ENCODE results near the gene PFKFB2.
A peak's percentile ranks its signal among the peaks of the same experiment; 100 is the strongest.

The PFKFB2 gene

GRCh38 chr1:207021876-207022596 is 31.0 kb upstream of the PFKFB2 start:
- DNase-seq (ENCODE audit: low read depth in 2 of 2): no peak

- DNase-seq (ENCODE audit: low read depth in 2 of 2): no peak
Observed at GRCh38 chr1:207022996-207023679, 29.9 kb upstream of the PFKFB2 start.

DNA sequence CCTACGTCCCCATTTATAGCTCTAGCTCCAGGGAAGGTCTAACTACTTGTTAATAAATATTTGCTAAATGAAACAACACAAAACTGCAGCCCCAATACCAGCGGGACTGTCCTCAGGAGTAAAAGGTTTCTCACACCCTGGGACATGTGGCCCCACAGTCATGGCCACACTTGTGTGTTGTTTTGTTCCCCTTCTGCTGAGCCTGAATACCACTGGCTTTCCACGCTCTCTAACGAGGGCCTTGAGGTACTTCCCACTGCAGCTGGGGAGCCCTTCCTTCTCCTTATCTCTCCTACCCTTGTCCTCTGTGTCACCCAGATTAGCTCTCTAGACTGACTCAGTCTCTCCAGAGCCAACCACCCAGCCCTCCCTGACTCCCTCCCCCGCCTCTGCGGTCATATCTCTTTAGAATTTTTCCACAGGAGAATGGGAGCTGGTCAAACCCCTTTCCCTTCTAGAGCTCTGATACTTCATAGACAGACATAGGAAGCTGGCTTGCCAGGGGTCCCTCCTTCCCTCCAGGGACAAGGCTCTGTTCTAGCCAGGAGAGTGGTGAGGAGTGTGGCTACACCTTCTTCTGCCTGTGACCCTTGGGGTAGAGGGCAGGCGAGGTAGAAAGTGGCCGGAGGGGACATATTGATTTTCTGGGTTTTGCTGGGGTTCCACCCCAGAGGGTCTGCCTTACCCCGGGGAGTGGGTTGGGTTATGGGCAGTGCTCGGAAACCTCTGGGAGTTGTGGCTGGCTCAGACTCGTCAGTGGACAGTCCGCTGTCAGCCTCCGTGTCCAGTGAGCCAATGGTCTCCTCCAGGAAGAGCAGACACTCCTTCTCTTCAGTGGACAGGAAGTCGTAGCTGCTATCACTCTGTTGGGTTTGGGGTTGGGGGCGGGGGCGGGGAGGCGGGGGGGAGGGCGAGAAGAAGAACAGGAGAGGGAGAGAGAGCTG is 28.6 kb upstream of the PFKFB2 start:
- peak in 1 of 2 donors; percentile 7 for DNase-seq (ENCODE audit: low read depth in 2 of 2)

GRCh38 chr1:207025146-207025880 is 27.8 kb upstream of the PFKFB2 start:
- no peak for DNase-seq (ENCODE audit: low read depth in 2 of 2)

DNA sequence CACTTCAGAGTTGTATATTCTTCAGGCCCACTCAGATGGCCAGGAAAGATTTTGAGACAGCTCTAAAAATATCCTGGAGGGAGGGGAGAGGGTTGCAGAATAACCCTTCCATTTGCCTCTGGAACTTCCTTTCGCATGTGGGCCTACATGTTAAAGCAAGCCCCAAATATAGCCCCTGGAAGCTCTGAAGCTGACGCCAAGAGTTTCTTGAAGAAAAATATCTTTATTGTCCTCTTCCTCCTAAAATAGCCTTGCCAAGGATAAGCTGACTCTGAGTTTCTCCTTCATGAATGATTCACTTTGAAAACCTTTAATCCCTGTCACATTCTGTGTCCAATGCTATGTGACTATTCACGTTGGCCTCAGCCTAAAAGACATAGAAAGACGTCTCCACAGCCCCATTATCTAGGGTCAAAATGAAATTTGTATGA is 27.0 kb upstream of the PFKFB2 start:
- DNase-seq (ENCODE audit: low read depth in 2 of 2): no peak

DNA sequence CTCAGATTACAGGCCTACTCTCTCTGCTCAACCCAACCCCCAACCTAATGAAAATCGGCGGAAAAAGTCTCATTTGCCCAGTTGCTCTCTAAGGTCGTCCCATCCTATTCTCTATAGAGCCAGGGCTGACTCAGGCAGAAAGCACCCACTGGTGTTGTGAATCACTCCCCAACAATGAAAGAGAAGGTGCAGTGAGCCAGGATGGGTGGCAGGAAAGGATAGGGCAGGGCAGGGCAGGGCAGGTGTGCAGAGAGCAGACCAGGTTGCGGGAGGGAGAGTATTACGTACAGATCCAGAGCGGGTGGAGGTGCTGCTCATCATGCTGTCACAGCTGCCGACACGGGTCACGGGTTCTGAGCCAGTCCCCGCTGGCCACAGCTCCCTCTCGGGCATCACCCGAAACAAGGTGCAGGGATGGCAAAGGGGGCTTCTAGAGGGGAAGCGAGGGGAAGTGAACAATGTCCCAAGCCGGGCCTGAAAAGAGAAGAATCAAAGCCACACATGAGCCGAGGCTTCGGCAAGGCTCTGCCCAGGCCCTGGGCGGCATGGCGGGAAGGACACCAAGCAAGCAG is 25.8 kb upstream of the PFKFB2 start:
- no peak for DNase-seq (ENCODE audit: low read depth in 2 of 2)

GRCh38 chr1:207027921-207028320 is 25.2 kb upstream of the PFKFB2 start:
- DNase-seq (ENCODE audit: low read depth in 2 of 2): no peak

- DNase-seq (ENCODE audit: low read depth in 2 of 2): no peak
Observed at GRCh38 chr1:207028884-207029650, 24.0 kb upstream of the PFKFB2 start.

GRCh38 chr1:207029701-207030521 is 23.2 kb upstream of the PFKFB2 start:
- DNase-seq (ENCODE audit: low read depth in 2 of 2): no peak

DNA sequence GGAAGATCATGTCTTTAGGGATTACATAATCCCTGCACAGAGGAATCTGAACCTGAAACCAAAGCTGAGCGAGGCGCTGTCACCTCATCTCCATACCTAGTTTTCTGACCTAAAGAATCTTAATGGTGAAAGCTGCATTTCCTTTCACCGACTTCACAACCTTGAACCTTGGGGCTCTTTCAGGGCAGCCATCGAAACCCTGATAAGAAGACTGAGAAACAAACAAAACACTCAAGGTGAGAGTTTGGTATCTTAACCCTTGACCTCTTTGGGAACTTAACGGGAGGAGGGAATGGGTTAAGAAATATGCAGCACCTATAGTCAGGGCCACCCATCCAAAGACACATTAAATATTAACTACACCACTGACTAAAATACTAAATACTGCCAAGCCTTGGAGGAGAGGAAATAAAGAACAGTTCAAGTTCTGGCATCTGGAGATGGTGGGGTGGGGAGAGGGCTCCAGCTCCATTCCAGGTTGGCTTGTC is 22.5 kb upstream of the PFKFB2 start:
- DNase-seq (ENCODE audit: low read depth in 2 of 2): no peak

GRCh38 chr1:207031016-207031415 is 22.1 kb upstream of the PFKFB2 start:
- DNase-seq (ENCODE audit: low read depth in 2 of 2): no peak

DNA sequence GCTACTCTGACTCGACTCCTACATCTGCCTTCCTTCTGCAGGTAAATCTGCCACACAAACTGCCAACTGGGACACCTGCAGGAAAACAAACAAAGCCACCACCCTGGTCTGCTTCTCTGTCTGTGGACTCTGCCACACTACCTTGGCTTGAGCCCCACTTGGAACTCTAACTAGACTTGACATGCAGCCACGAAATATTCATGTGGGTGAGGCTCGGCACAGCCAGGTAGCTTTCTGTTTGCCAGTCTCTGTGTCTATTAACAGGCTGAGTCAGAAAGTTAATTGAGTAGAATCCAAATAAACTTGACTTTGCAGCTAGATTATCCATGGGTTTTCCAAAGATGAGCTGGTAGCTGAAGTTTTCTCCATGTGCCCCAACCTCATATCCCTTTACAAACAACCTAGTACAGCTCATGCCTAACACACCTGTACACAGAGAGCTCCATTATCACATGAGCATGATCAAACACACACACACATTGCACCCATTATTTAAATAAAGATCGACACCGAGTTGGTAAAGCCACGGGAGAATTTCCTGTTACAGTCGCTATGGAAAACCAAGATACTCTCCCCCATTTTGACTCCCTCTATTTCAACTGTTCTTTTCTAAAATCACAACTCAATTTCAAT is 21.3 kb upstream of the PFKFB2 start:
- no peak for DNase-seq (ENCODE audit: low read depth in 2 of 2)

GRCh38 chr1:207032528-207033017 is 20.5 kb upstream of the PFKFB2 start, which contains the start of gene C1orf116:
Gene C1orf116 (minus strand): TSS chr1:207032756. CDS start chr1:207027598, 5,158 bp downstream.
- DNase-seq (ENCODE audit: low read depth in 2 of 2): no peak

DNA sequence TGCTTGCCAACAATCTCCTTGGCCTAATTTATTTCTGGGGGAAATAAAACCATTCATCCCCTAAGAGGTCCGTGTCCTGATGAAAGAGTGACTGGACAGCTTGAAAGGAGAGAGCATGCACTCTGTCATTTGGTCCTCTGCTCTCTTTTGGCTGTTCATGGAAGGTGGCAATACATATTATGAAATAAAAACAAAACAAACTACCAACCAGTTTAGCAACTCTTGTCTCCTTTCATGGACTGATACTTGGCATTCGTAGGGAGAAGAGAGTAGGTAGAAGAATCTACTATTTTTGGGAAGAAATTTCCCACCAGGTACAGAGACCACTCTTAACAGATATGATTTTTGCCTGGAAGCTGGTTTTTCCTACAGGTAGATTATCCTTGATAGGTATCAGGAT is 19.8 kb upstream of the PFKFB2 start:
- no peak for DNase-seq (ENCODE audit: low read depth in 2 of 2)

DNA sequence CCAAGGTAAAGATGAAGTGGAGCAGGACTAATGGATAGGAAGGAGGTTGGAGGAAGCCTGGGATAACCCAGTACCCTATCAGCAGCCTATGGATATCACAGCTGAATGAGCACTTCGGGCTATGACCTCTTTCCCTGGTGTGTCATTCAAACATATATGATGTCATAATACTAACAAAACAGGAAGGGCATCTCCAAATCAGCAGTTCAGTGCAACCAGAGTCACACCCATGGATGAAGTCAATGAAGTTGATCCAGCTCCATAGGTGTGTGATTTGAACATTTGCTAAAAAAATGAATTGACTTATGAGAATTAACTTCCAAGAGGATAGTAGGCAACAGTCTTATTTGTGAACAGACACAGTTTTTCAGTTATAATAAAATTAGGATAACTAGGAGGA is 18.9 kb upstream of the PFKFB2 start:
- no peak for DNase-seq (ENCODE audit: low read depth in 2 of 2)

DNA sequence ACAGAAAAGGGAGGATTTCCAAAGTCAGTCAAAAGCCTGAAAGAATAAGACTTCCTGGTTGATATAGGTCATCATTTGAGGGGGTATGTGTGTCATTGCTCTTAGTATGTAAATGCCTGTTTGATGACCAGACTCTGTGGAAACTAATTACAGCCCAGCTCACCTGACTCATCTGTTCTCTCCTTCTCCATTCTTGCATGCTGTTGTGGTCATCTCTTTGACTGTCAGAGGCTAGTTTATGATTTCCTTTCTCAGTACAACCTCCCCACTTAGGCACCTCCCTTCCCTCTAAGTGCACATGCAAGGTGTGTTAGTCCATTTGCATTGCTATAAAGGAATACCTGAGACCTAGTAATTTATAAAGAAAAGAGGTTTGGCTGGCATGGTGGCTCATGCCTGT is 18.1 kb upstream of the PFKFB2 start:
- DNase-seq (ENCODE audit: low read depth in 2 of 2): no peak

DNA sequence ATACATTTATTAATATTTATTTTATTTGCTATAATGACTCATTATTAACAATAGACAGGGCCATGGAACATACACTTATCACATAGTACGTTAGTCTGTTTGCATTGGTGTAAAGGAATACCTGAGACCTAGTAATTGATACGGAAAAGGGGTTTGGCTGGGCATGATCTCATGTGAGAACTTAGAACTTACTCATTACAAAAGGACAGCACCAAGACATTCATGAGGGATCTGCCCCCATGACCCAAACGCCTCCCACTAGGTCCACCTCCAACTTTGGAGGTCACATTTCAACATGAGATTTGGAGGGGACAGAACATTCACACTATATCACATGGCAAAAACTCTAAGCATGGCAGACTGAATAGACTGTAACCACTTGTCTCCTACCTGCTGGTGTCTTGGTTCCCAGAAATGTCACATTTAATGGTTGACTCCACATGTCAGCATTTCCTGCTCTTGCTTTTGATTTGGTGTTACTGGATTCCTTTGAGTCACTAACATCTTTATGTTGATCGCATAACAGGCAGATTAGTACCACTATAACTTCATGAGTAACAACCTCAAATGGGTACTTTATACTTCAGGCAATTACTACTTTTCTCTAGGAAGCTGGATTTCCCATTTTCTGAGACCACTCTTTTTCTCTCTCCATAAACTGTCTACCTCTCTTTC is 17.1 kb upstream of the PFKFB2 start:
- no peak for DNase-seq (ENCODE audit: low read depth in 2 of 2)

GRCh38 chr1:207036865-207037264 is 16.2 kb upstream of the PFKFB2 start:
- DNase-seq (ENCODE audit: low read depth in 2 of 2): no peak

Measured in stimulated activated CD4-positive, alpha-beta T cell treated with anti-CD3 and anti-CD28 coated beads, Interleukin-4, amount 100 ng/mL, for 48 hours (primary cell).